MM.1S (cell line): ENCODE measurements around the gene LMO7.

Experiments
- DNase-seq: peaks from one replicate; pipeline ENCODE4 v3.0.0-alpha.2; 2015
- H2AFZ ChIP-seq: fragments of 300-600 bp; sonication (generic); 2 replicates; pipeline ENCODE4 v1.6.0; 2016; ENCODE audit warnings: antibody characterized with exemption, low read length
- H3F3A ChIP-seq: fragments of 300-600 bp; sonication (generic); 2 replicates; pipeline ENCODE4 v1.6.1; 2016; ENCODE audit warnings: mild to moderate bottlenecking, antibody characterized with exemption, low read length, moderate library complexity, mixed read lengths; ENCODE audit not compliant: insufficient read depth
- H3K27ac ChIP-seq: fragments of 300-600 bp; sonication (generic); 2 replicates; pipeline ENCODE4 v1.5.1; 2016; ENCODE audit warnings: mild to moderate bottlenecking, low read length
- H3K27me3 ChIP-seq: fragments of 300-600 bp; sonication (generic); replicated peaks from 2 replicates; pipeline ENCODE4 v1.6.0; 2016; ENCODE audit warnings: low read length; ENCODE audit not compliant: insufficient read depth
- H3K36me3 ChIP-seq: fragments of 300-600 bp; sonication (generic); replicated peaks from 2 replicates; pipeline ENCODE4 v1.6.1; 2016; ENCODE audit warnings: mild to moderate bottlenecking, low read length, mixed read lengths; ENCODE audit not compliant: insufficient read depth
- H3K4me1 ChIP-seq: fragments of 300-600 bp; sonication (generic); 2 replicates; pipeline ENCODE4 v1.6.1; 2016; ENCODE audit warnings: low read length, mixed read lengths
- H3K4me2 ChIP-seq: fragments of 300-600 bp; sonication (generic); 2 replicates; pipeline ENCODE4 v1.6.0; 2016; ENCODE audit warnings: low read depth, low read length
- H3K4me3 ChIP-seq: fragments of 300-600 bp; sonication (generic); 2 replicates; pipeline ENCODE4 v1.5.1; 2016; ENCODE audit warnings: low read length, mixed read lengths
- H3K79me2 ChIP-seq: fragments of 300-600 bp; sonication (generic); 2 replicates; pipeline ENCODE4 v1.6.1; 2016; ENCODE audit warnings: mixed run types, low read length, mixed read lengths
- H3K9ac ChIP-seq: fragments of 300-600 bp; sonication (generic); 2 replicates; pipeline ENCODE4 v1.6.1; 2016; ENCODE audit warnings: low read length, mixed read lengths
- H3K9me2 ChIP-seq: fragments of 300-600 bp; sonication (generic); replicated peaks from 2 replicates; pipeline ENCODE4 v1.6.1; 2016; ENCODE audit warnings: mild to moderate bottlenecking, low read length, mixed read lengths; ENCODE audit not compliant: insufficient read depth
- H3K9me3 ChIP-seq: fragments of 300-600 bp; sonication (generic); replicated peaks from 2 replicates; pipeline ENCODE4 v1.6.1; 2016; ENCODE audit warnings: mild to moderate bottlenecking, low read length, mixed read lengths; ENCODE audit not compliant: insufficient read depth
- H4K20me1 ChIP-seq: fragments of 300-600 bp; sonication (generic); 2 replicates; pipeline ENCODE4 v1.6.1; 2016; ENCODE audit warnings: mild to moderate bottlenecking, low read length, moderate library complexity, mixed read lengths; ENCODE audit not compliant: insufficient read depth
- EZH2 ChIP-seq: fragments of 300-600 bp; sonication (generic); optimal IDR thresholded peaks from 2 replicates; pipeline ENCODE3; 2017; ENCODE audit warnings: low read depth, mild to moderate bottlenecking, antibody characterized with exemption, low read length, mixed read lengths
- EZH2phosphoT487 ChIP-seq: fragments of 300-600 bp; sonication (generic); IDR thresholded peaks from 2 replicates; pipeline ENCODE4 v1.6.1; 2018; ENCODE audit warnings: antibody characterized with exemption, low read length
- TF ChIP-seq, protein P1 (sequence below): fragments of 300-600 bp; sonication (generic); IDR thresholded peaks from 2 replicates; pipeline ENCODE4 v1.5.1; 2016; ENCODE audit warnings: antibody characterized with exemption, low read length, mixed read lengths

The LMO7 gene

DNA sequence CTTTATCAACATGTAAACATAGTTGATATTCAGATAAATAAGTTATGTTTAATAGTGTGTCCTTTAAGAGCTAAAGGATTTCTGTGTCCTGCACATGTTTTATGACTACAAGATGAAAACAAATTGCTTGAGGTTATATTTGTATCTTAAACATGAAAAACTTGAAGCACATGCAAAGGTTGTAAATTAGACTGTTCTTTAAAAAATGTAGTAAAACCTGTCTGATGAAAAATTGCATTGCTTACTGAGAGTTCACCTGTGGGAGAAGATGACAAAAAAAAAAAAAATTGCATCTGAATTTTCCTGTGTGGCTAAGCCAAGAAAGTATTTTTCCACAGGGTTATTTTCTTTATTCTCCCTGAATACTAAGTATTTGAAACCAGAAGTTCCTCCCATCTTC lies 25.7 kb upstream of the LMO7 start:
- H3K9ac ChIP-seq: no peak overlapping the region
- no peaks in the 10 kb centered on the region for H3K79me2 ChIP-seq
- no peak overlapping the region for H2AFZ ChIP-seq
- no peaks in the 10 kb centered on the region for H3K4me1 ChIP-seq
- no peak for DNase-seq
- H3K36me3 ChIP-seq: no peaks in the 10 kb centered on the region
- no peaks in the 10 kb centered on the region for H4K20me1 ChIP-seq
- no peaks in the 10 kb centered on the region for H3F3A ChIP-seq
- H3K4me2 ChIP-seq: no peak overlapping the region
- TF ChIP-seq EZH2phosphoT487 (no peak), EZH2 (no peak)
- TF ChIP-seq, protein P1, sequence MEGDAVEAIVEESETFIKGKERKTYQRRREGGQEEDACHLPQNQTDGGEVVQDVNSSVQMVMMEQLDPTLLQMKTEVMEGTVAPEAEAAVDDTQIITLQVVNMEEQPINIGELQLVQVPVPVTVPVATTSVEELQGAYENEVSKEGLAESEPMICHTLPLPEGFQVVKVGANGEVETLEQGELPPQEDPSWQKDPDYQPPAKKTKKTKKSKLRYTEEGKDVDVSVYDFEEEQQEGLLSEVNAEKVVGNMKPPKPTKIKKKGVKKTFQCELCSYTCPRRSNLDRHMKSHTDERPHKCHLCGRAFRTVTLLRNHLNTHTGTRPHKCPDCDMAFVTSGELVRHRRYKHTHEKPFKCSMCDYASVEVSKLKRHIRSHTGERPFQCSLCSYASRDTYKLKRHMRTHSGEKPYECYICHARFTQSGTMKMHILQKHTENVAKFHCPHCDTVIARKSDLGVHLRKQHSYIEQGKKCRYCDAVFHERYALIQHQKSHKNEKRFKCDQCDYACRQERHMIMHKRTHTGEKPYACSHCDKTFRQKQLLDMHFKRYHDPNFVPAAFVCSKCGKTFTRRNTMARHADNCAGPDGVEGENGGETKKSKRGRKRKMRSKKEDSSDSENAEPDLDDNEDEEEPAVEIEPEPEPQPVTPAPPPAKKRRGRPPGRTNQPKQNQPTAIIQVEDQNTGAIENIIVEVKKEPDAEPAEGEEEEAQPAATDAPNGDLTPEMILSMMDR: no peak
- no peak overlapping the region for H3K27ac ChIP-seq
- no peak overlapping the region for H3K4me3 ChIP-seq
- H3K9me3 ChIP-seq: no peaks in the 10 kb centered on the region
- no peaks in the 10 kb centered on the region for H3K27me3 ChIP-seq
- H3K9me2 ChIP-seq: no peaks in the 10 kb centered on the region

DNA sequence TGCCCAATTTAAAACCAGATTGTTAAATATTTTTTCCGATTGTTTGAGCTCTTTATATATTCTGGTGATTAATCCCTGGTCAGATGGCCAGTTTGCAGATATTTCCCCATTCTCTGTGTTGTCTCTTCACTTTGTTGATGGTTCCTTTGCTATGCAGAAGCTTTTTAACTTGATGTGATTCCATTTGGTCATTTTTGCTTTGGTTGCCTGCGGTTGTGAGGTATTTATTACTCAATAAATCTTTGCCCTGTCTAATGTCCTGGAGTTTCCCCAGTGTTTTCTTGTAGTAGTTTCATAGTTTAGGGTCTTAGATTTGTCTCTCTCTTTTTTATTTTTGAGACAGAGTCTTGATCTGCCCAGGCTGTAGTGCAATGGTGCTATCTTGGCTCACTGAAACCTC lies 23.8 kb upstream of the LMO7 start:
- no peaks in the 10 kb centered on the region for H4K20me1 ChIP-seq

DNA sequence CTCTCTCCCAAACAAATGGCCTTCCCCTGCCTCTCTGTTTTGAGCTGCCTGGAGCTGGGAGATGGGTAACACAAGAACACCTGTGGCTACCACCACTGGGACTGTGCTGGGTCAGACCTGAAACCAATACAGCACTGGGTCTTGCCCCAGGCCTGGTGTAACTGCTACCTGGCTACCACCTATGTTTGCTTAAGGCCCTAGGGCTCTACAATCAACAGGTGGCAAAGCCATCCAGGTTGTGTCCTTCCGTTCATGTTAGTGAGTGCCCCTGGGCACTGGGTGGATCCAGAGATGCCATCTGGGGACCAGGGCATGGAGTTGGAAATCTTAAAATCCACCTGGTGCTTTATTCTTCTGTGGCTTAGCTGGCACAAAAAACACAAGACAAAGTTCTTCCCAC lies 18.9 kb upstream of the LMO7 start:
- Histone ChIP-seq H3K4me2 (no peak overlapping the region), H3K27ac (no peak overlapping the region), H3K9me3 (no peaks in the 10 kb centered on the region), H3K9ac (no peak overlapping the region), H3K36me3 (no peaks in the 10 kb centered on the region), H3K27me3 (no peaks in the 10 kb centered on the region), H3F3A (no peaks in the 10 kb centered on the region), H3K9me2 (no peaks in the 10 kb centered on the region), H3K4me3 (no peak overlapping the region), H3K4me1 (no peaks in the 10 kb centered on the region), H4K20me1 (no peaks in the 10 kb centered on the region), H3K79me2 (no peaks in the 10 kb centered on the region), H2AFZ (no peak overlapping the region)
- TF ChIP-seq, protein P1: no peak
- TF ChIP-seq EZH2 (no peak), EZH2phosphoT487 (no peak)
- no peak for DNase-seq

More for the DNA sequence above, 23.8 kb upstream of the LMO7 start:
- H3K79me2 ChIP-seq: no peaks in the 10 kb centered on the region
- no peak overlapping the region for H3K9ac ChIP-seq
- no peaks in the 10 kb centered on the region for H3K36me3 ChIP-seq
- no peaks in the 10 kb centered on the region for H3K9me3 ChIP-seq
- no peak overlapping the region for H2AFZ ChIP-seq
- no peak for TF ChIP-seq EZH2
- no peak for TF ChIP-seq EZH2phosphoT487
- TF ChIP-seq, protein P1: no peak
- H3K4me2 ChIP-seq: no peak overlapping the region
- H3K4me3 ChIP-seq: no peak overlapping the region
- no peak for DNase-seq
- no peaks in the 10 kb centered on the region for H3K27me3 ChIP-seq
- H3K9me2 ChIP-seq: no peaks in the 10 kb centered on the region
- H3K27ac ChIP-seq: no peak overlapping the region
- H3F3A ChIP-seq: no peaks in the 10 kb centered on the region
- no peaks in the 10 kb centered on the region for H3K4me1 ChIP-seq
